DND-41 (cell line): ENCODE data around the gene IL2RG.

Experiments
- ATAC-seq: fragments of 200-7000 bp; cut with Tn5 transposase; 3 replicates; pipeline ENCODE4 v1.9.1; 2021; ENCODE audit warnings: low read depth; ENCODE audit not compliant: insufficient read depth
- DNase-seq: peaks from one replicate; pipeline ENCODE4 v3.0.0-alpha.2; 2020
- H2AFZ ChIP-seq: 2 replicates; pipeline ENCODE4 v1.6.0; 2012; ENCODE audit warnings: low read depth, low read length
- H3K27ac ChIP-seq: 2 replicates; pipeline ENCODE4 v1.5.1; 2012; ENCODE audit warnings: low read length, inconsistent platforms
- H3K27me3 ChIP-seq: fragments of 200-600 bp; sonication (generic); 2 replicates; pipeline ENCODE4 v1.6.0; 2012; ENCODE audit warnings: low read length, mild to moderate bottlenecking, inconsistent platforms; ENCODE audit not compliant: insufficient read depth, poor library complexity
- H3K36me3 ChIP-seq: 2 replicates; pipeline ENCODE4 v1.5.1; 2012; ENCODE audit warnings: low read length, inconsistent platforms; ENCODE audit not compliant: insufficient read depth
- H3K4me1 ChIP-seq: 2 replicates; pipeline ENCODE4 v1.5.1; 2012; ENCODE audit warnings: mild to moderate bottlenecking, low read length; ENCODE audit not compliant: insufficient read depth
- H3K4me2 ChIP-seq: 2 replicates; pipeline ENCODE4 v1.6.0; 2012; ENCODE audit warnings: mild to moderate bottlenecking, moderate library complexity, low read length, inconsistent platforms; ENCODE audit not compliant: insufficient read depth
- H3K4me3 ChIP-seq, 2 experiments: fragments of 200-600 bp in 1 of 2; shearing (Covaris generic) in 1 of 2; 2 replicates each; pipeline ENCODE4 v1.5.1; 2012 to 2016; ENCODE audit warnings: inconsistent platforms in 2 of 2, low read length in 2 of 2, mild to moderate bottlenecking in 2 of 2, low read depth in 1 of 2, moderate library complexity in 1 of 2
- H3K79me2 ChIP-seq: 2 replicates; pipeline ENCODE4 v1.6.0; 2012; ENCODE audit warnings: low read length, inconsistent platforms; ENCODE audit not compliant: insufficient read depth
- H3K9ac ChIP-seq: 2 replicates; pipeline ENCODE4 v1.6.0; 2012; ENCODE audit warnings: low read depth, mild to moderate bottlenecking, inconsistent platforms, low read length, moderate library complexity
- H3K9me3 ChIP-seq: 2 replicates; pipeline ENCODE4 v1.5.1; 2012; ENCODE audit warnings: low read length, moderate library complexity, mild to moderate bottlenecking, inconsistent platforms; ENCODE audit not compliant: insufficient read depth, severe bottlenecking
- H4K20me1 ChIP-seq: 2 replicates; pipeline ENCODE4 v1.6.0; 2012; ENCODE audit warnings: low read length; ENCODE audit not compliant: insufficient read depth
- CTCF ChIP-seq: IDR thresholded peaks from 2 replicates; pipeline ENCODE4 v1.5.1; 2012; ENCODE audit warnings: borderline replicate concordance, low read length, moderate library complexity, mild to moderate bottlenecking; ENCODE audit not compliant: poor library complexity, severe bottlenecking; ENCODE audit errors: extremely low read depth
- EZH2 ChIP-seq: IDR thresholded peaks from 3 replicates; pipeline ENCODE4 v1.6.1; 2012; ENCODE audit warnings: borderline replicate concordance, low read depth, mild to moderate bottlenecking, moderate library complexity, low read length, inconsistent platforms; ENCODE audit not compliant: severe bottlenecking

Gene IL2RG

GRCh38 chrX:71143508-71143907, 32.1 kb upstream of the IL2RG start:
- Histone ChIP-seq H3K4me3 (no peak overlapping the region), H3K27me3 (no peaks in the 10 kb centered on the region), H4K20me1 (no peaks in the 10 kb centered on the region), H3K36me3 (peaks cover 27% of the 10 kb centered on the region), H3K9ac (no peak overlapping the region), H3K9me3 (no peaks in the 10 kb centered on the region), H3K4me1 (no peaks in the 10 kb centered on the region), H3K79me2 (no peaks in the 10 kb centered on the region), H3K27ac (no peak overlapping the region), H2AFZ (no peak overlapping the region), H3K4me2 (no peak overlapping the region)
- TF ChIP-seq CTCF = no peak
- no peak for TF ChIP-seq EZH2
- ATAC-seq (no peak), DNase-seq (no peak)

GRCh38 chrX:71140440-71140839, 29.1 kb upstream of the IL2RG start:
- no peaks in the 10 kb centered on the region for H4K20me1 ChIP-seq
- H3K27ac ChIP-seq = no peak overlapping the region
- DNase-seq = no peak
- H3K4me1 ChIP-seq = no peaks in the 10 kb centered on the region
- H3K79me2 ChIP-seq = no peaks in the 10 kb centered on the region
- ATAC-seq = no peak
- H3K36me3 ChIP-seq = peaks cover 54% of the 10 kb centered on the region
- no peaks in the 10 kb centered on the region for H3K27me3 ChIP-seq
- TF ChIP-seq CTCF = no peak
- TF ChIP-seq EZH2 = no peak
- H3K9me3 ChIP-seq = no peaks in the 10 kb centered on the region
- no peak overlapping the region for H3K9ac ChIP-seq
- no peak overlapping the region for H3K4me2 ChIP-seq
- no peak overlapping the region for H2AFZ ChIP-seq
- H3K4me3 ChIP-seq = no peak overlapping the region

- Histone ChIP-seq H3K27me3 (no peaks in the 10 kb centered on the region), H2AFZ (no peak overlapping the region), H3K36me3 (peaks cover 93% of the 10 kb centered on the region), H3K9ac (no peak overlapping the region), H3K27ac (no peak overlapping the region), H3K4me3 (no peak overlapping the region), H3K9me3 (no peaks in the 10 kb centered on the region), H3K4me1 (0 out of 2 replicates have a peak, but pooled peaks cover 8% of the 10 kb centered on the region), H4K20me1 (no peaks in the 10 kb centered on the region), H3K4me2 (no peak overlapping the region), H3K79me2 (no peaks in the 10 kb centered on the region; the same call in 1 of the 2 replicates)
- DNase-seq (no peak), ATAC-seq (no peak)
- no peak for TF ChIP-seq EZH2
- no peak for TF ChIP-seq CTCF
These were observed 20.1 kb upstream of the IL2RG start for GRCh38 chrX:71131510-71131909.
